ENCODE measurements around the gene AUTS2.

The AUTS2 gene

DNA sequence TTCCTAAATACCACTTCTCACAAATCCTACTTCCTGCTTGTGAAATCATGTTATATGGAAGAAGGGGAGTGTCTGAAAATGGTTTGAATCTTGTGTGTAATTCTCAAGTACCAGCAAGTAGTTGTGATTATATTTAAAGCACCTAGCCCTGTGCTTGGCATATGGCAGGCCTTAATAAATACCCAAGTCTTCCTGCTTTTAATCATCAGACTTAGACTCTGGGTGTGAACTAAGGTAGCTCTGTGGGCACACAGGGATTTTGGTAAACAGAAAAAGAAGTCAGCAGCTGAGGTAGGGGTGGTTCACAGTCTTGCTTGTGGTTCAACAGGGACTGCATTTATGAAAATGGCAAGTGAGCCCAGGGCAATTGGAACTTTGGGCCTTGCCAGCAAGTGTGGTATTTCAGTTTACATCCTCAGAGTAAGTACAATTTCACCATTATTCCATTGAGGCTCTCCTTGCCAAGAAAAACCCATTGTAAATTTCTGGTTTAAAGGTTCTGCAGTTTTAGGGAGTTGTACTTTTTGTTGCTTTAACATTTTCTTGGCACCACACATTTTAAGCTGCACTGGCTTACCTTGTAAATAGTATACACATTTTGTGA, 215.5 kb downstream of the AUTS2 start:
- no peak for DNase-seq

DNA sequence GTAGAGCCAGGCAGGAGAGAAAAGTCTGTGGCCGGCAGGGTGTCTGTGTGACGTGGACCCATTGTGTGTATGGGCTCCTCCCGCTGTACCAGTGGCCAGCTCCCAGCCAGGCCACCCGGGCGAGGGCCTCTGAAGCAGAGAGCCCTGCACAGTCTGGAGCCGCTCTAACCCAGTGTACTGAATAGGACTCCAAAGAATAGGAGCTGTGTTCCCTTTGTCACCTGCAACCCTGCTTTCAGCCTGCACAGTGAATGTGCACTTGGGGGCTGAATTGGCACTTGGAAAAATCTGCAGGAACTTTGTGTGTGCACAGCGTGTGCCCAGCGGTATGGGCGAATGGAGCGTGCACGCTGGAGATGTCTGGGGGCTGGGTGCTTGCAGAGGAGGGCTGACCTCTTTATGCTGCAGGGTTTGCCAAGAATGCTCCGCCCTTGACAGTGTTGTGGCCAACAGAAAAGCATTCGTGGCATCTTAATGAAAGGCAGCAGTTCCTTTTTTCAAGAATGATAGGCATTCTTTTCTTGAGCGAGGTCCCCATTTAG, 216.2 kb downstream of the AUTS2 start:
- peak; percentile 3 to 89 (median 72) for DNase-seq

DNA sequence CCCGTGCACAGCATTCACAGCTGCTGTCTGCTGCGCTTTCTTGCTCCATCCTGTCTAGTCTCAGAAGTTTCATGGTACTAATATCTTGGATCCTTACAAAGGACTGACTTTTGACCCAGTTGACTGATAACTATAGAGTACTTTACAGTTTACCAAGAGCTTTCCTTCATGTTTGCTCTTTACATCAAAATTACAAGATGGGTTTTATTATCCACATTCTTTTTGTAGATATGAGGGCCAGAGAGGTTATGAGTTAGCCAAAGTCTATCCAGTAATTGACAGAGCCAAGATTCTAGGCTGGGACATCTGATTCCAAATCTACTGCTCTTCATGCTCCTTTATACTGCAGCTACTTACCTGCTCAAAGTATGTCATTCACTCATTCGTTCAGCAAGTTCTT, 218.2 kb downstream of the AUTS2 start:
- DNase-seq: no peak

DNA sequence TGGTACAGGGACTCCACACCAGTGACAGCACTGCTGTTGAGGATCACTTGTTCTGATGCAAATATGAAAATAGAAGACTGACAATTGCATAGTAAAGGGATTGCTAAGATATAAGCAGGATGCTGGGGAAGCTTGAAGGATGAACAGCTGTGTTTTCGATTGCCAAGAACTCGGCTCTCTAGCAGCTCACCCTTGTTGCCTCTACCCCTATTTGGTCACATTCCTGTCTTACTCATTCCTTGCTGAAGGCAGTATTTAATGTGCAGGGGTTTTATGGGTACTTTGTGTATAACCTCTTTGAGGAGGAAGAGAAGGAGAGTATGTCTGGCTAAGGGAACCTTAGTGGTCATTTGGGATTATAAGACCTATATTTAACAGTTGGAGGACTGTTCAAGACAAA, 218.8 kb downstream of the AUTS2 start:
- no peak for DNase-seq

DNA sequence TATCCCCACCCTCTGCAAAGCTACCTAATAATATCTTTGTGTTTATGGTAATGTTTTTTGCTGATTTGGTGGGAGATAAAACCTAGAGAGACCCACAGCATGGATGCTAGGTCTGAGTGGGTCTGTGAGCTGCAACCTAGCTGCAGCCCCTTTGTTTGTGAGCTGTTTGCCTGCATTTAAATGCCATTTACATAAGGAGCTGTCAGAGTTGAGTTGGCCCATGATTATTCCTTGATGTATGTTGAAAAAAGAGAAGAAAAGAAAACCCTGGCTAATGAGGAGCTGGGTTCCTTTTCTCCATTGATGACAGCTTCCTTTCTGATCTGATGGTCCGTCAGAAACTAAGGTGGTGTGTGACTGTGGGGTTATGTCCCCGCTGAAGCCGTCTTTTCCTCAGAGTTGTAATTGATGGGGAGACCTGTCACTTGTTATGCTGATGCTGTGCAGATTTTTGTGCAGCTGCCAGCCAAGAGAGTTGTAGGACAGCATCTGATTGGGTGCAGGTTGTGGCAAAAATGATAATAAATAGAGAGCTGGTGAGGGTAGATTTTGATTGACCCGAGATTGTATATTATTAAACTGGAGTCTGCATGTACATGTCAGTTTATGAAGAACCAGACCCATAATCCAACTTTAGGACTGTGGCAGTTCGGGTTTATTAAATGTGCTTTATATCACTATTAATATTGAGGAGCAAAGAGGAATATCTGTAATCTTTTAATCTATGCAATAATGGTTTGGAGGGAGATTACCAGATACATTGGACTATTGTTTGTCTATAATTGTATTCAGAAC, 219.8 kb downstream of the AUTS2 start:
- DNase-seq: peak in 1 of 58 donors; percentile 3

DNA sequence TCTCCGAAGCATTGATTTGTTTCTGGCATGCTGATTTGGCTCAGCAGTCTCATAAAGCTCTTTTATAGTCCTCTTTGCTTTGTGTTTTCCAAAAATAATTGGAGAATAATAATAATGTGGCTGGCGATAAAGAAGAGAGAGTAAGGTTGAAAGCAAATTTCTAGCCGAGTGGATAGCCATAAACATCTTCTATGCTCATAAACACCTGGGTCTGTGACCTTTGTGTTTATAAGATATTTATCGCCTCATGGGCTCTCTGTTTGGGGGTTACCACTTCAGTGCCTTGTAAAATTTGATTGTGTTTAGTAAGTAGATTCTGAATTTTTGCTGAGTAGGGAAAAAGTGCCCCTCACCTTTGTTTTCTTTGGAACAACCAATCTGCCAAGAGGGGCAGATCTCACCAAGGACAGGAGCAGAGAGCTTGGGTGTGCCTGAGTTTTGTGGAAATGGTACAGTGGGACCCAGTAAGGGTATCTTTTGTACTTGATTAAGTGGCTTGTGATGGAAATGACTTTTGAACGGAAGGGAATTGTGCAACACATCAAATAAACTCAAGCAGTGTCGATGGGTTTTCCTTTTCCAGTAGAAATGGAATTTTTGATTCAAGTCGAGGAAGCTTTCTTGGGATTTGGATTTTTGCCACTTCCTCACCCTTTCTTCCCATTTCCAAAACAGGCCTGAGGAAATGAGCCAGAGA, 220.5 kb downstream of the AUTS2 start:
- no peak for DNase-seq

DNA sequence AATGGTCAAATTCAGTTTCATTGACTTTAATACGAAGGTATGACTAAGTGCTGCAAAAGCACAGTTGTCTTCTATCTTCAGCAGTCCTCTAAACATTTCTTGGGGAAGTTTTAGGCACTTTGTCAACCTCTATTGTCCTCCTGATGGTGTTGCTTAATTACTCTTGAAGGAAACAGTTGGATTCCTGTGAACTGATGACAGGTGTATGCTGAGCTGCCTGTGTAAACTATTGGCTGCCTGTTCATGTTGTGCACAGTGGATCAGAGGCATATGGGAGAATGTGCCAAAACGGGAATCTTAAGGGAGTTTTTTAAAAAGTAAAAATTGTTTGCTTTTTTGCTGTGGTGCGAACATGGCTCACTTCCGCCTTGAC, 221.0 kb downstream of the AUTS2 start:
- no peak for DNase-seq

DNA sequence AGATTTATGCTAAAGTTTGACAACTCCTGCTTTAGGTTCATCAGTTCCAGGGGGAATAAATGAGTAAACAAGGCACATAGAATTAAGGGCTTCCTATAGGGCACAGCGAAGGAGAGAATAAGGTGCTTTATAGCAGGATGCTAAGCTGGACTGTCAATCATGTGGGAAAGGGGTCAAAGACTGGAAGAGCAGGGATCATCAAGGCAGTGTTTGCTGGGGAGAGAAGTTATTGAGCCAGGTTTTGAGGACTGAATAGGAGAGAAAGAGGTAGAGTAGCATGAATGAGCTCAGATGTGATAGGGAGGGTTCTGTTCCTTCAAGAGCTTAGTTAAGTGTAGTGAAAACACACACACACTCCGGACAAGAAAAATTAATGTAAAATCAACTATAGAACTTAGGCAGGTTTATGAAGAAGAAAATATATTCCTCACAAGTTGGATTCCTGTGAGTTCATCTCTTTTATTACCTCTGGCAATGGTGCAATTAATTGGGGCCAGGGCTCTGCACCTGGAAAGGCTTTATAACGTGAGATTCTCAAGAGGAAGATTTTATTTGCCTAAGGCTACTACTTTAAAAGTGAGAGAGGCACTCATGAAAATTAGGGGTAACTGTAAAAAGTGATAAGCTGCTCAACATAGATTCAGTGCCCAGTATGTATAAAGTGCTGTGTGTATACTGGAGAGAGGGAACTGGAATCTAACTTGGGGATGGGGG, 222.4 kb downstream of the AUTS2 start:
- no peak for DNase-seq

DNA sequence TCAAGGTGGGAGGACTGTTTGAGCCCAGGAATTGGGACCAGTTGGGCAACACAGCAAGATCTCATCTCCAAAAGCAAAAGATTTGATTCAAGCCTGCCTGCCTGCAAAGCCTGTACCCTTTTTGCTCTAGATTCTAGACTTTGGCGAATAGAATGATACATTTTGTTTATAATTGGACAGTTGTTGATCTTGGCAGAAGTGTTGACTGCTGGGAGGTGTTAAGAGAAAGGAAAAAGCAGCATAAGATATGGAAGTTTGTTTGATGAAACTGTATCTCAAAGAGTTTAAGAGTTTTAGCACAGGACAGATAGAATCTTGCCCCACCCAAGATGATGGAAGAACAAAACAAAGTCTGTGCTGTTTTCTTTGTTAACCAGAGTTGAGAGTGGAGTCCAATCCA, 224.1 kb downstream of the AUTS2 start:
- no peak for DNase-seq

DNA sequence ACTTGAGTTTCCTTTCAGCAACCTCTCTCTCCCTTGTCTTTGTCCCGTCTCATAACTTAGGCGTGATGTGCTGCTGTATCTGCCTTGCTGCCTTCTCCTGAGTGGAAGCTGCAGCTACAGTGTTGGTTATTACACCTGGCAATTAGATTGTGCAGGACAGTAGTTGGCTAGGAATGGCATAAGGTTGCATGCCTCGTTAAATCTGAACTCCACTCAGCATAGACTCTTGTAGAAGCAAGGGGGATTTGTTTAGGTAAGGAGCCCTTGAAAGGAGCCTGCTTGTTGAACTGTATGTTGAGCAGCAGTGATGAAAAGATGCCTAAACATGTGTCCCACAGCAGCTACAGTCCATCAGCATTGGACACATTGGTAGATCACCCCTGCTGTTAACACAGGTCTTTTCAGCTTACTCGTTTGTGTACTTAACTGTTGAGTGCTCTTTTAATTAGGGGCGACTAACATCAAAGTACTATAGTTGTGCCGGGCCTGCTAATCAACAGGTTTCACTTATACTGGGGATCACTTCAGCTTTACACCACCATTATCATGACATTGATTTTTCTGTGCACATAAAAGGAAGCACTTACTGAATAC, 225.0 kb downstream of the AUTS2 start:
- DNase-seq: no peak

DNA sequence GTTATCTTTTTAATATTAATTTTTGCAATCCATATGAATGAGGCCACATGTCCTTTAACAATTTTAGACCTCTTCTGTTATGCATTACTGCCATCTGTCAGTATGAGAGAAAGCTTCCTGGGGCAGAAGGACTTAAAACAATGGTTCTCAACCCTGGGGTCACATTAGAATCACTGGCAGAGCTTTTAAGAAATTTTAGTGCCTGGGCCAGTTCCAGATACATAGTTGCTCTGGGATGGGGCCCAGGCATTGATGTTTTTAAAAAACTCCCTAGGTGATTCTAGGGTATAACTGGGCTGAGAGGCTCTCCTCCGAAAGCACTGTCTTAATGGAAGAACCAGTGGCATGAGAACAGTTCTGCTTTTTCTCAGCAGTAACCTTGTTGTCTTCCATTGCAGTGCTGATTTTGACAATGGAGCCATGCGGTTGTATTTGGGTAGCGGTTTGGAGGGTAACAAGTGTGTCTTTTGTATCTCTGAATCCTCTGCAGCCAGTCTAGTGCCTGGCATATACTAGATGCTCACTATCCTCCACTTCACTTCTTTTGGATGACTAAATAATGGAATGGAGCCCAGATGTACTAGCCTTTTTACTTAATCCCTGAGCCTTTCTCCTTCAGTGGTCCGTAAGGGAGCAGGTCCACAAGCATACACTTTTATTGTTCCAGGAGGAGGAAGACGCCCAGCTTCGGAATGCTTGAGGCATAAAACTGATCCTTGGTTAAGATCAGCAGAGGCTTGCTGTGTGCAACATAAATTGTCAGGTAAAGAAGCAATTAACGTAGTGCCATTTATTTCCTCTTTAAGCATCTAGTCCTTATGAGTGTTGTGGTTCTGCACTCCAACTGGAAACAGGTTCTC, 227.1 kb downstream of the AUTS2 start:
- DNase-seq: no peak

DNA sequence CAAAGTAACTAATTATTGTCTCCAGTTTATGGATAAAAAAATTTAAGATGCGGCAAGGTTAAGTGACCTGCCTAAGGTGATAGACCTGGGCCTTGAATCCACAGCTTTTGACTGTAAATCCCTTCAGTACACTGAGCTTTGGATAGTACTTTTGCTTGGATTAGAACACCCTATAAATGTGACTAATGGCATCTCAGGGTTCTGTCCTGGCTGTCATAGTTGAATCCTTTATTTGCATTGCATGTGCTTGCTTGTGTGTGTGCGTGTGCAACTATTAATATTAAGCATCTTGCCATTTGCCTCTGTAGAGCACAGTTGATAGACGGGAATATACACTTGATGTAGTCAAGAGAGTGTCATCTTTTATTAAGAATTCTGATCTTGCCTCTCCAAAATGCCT, 228.0 kb downstream of the AUTS2 start:
- no peak for DNase-seq

DNA sequence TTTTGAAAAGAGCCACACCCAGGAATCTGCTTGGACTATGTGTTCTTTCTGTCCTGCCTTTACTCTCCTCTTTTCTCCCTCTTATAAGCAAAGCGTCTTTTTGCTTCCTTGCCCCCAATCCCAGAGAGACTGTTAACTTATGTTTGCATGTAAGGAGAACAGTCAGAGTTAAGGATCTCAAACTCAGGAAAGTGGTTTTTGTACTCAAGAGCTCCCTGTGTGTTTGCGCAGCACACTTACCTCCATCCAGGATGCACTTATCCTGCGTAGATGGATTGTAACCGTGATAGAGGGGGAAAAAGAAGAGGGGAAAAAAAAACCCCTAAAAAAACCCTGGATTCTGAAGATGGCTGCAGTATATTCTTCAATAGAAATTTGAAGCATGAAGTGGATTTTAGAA, 228.9 kb downstream of the AUTS2 start:
- no peak for DNase-seq

DNA sequence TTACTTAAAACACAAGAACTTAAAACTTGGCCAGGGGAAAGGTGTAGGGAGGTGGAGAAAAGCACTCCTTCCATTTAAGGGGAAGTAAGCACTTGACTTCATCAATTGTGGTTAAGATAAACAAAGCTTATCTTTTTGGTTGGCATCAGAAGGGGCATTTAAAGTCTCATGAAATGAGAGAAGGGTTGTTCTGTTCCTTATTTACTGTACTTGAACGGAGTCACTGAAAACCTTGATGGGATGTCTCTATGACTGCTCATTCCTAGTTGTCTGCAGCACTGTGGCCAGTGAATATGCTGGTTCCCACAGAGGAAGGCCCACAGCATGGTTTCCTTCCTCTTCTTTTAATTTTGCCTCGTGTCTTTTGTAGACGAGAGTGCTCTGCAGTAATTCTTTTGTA, 229.3 kb downstream of the AUTS2 start:
- DNase-seq: no peak

DNA sequence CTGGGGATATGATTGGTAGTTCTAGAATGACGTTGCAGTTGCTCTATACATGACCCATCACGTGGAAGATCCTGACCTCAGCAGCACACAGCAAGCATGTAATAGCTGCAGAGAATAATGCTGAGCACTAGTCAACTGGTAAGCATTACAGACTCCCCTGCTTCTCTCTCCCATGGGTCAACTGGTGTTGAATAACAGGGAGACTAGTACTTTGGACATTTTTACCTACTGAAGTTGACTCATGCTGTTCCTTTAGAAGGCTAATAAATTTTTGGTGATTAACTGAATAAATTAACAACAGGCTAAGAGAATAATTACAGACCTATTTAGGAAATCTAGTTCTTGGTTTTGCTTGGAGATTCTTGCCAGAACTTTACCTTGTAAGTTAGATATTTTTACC, 234.1 kb downstream of the AUTS2 start:
- DNase-seq: no peak

DNA sequence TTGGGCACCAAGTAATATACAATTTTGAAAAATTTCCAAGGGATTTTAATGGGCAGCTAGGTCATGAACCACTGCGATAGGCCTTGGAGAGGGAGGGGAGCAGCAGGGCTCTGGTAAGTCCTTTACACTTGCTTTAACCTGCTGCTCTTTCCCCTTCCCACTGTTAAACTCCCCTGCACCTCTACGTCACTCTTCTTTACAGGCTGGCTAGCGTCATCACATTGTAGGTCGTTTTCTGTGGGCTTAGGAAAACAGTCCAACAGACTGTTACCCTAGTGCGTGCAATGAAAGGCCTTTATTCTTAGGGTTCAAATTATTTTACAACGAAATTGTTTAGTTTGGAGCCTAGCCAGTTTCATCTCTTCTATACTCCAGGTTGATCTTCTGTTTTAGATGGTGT, 235.7 kb downstream of the AUTS2 start:
- DNase-seq: no peak

DNA sequence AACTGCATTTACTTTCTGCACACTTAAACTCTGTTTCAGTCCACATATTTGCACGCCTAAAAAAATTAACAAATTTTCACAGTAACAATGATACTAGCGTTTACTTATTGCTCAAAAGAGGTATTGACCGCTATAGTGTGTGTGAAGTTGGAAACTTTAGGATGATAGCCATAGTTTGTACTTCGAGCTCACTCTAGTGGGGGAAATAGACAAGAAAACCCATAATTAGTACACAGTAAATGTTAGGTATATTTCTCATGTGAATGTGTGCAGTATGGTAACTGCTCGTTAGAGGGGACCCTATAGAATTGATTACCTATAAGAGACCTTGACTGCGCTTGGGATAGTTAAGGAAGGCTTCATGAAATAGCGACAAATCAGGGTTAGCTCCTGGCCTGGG, 238.4 kb downstream of the AUTS2 start:
- DNase-seq: no peak

DNA sequence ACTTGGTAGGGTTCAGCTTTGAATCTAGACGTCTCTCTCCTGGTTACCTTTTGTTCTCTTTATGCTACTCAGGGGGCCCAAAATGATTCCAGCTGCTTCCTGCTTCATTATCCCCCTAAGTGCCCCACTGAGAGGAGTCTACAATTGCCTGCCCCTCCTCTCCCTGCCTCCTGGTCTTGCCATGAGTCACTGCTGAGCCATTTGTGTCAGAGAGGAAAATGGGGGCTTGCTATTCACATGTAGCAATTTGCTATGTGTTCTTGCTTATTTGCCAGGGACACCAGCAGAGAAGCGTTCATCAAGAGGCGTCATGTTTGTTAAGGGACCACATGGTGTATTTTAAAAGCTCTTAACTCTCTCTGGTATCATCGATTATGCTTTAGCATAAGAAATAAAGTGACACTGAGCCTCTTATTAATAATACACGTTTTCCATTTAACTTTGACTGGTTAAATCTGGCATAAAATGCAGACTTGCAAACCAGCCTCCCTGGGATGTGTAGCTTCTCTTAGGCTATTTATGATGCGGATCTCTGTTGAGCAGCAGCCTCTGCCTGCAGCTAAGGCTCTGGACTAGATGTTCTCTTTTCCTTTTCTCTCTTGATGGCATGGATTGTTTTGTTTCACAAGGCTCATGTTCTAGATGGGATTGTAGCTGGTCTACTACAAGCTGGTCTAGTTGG, 239.3 kb downstream of the AUTS2 start:
- no peak for DNase-seq

DNA sequence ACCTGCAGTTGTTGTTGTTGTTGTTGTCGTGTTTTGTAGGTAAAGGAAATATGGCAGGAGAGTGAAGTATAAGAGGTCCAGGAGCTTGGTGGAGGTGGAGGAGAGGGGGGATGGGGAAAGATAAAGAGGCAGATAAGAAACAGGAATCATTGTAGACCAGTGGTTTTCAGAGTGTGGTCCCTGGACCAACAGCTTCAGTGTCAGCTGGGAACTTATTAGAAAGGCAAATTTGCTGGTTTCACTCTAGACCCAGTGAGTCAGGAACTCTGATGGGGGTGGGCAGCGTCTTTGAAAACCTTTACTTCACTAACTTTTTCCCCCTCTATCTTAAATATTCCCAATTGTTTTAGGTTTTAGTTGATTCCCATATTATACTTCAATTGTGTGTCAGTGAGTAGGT, 241.5 kb downstream of the AUTS2 start:
- no peak for DNase-seq

DNA sequence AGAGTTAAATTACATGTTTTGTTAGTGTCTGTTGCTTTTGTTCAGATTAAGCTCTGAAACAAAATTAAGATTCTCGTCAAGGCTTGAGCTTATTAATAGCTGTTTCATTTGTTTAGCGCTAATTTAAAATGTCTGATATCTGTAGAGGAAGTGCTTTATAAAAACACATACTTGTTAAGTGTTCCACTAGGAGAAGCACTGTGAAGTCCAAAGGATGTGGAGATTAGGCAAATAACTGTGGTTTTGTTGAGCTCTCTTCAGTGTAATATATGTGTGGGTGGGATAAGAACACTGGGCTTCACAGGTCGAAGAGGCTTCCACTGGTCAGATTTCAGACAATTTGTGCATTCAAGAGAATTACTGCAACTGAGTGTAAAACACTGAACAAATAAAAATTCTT, 242.0 kb downstream of the AUTS2 start:
- no peak for DNase-seq

Data from anterior cingulate cortex (tissue), 58 donors.